Transverse colon (tissue), 4 donors: ENCODE data around the gene OPA1.
"Not testable (repeated sequence)": the region's sequence is repeated elsewhere in the genome, so short reads cannot be mapped to it uniquely, and the experiment has no call there.

Experiments used
- CTCF ChIP-seq, 5 experiments: fragments of 200-600 bp in 3 of 5; fragments of 450-650 bp in 2 of 5; sonication (generic) in 3 of 5; IDR thresholded peaks; 1 replicate in 2 of 5; 2 replicates in 3 of 5; pipeline ENCODE4 v1.5.1; 2016 to 2017; ENCODE audit warnings: antibody characterized with exemption in 5 of 5, inconsistent platforms in 3 of 5, mild to moderate bottlenecking in 2 of 5, moderate library complexity in 1 of 5
- EP300 ChIP-seq: sonication (generic); formaldehyde crosslinking; IDR thresholded peaks from one replicate; pipeline ENCODE4 v1.6.1; 2017; ENCODE audit warnings: antibody characterized with exemption, low read depth
- POLR2A ChIP-seq: fragments of 450-650 bp; IDR thresholded peaks from one replicate; pipeline ENCODE4 v1.6.1; 2016; ENCODE audit warnings: antibody characterized with exemption, mild to moderate bottlenecking, moderate library complexity
- POLR2AphosphoS5 ChIP-seq, 3 donors: sonication (generic); formaldehyde crosslinking; IDR thresholded peaks; one replicate each; pipeline ENCODE4 v1.6.1; 2016; ENCODE audit warnings: antibody characterized with exemption in 3 of 3

GRCh38 chr3:193606892-193607291 lies 13.9 kb downstream of the OPA1 start:
- not testable (repeated sequence) for TF ChIP-seq CTCF (IDR thresholded peaks at IDR 0.05); POLR2A; EP300; POLR2AphosphoS5 (IDR thresholded peaks at IDR 0.05)
